HCT116 (cell line): ENCODE measurements around the gene PPP1R37.

ENCODE experiments used
- CEBPB ChIP-seq: IDR thresholded peaks from 2 replicates; pipeline ENCODE4 v1.6.1; 2012; ENCODE audit warnings: low read depth
- EGR1 ChIP-seq: IDR thresholded peaks from 2 replicates; pipeline ENCODE4 v1.6.1; 2012; ENCODE audit warnings: low read depth
- EZH2 ChIP-seq: fragments of 200-600 bp; sonication (generic); IDR thresholded peaks from 2 replicates; pipeline ENCODE4 v1.6.1; 2017; ENCODE audit warnings: antibody characterized with exemption, mixed run types
- EZH2phosphoT487 ChIP-seq: fragments of 200-600 bp; IDR thresholded peaks from 2 replicates; pipeline ENCODE4 v1.6.1; 2018; ENCODE audit warnings: antibody characterized with exemption, borderline replicate concordance
- JUND ChIP-seq: IDR thresholded peaks from 2 replicates; pipeline ENCODE4 v1.6.1; 2012
- POLR2A ChIP-seq: IDR thresholded peaks from 2 replicates; pipeline ENCODE4 v1.7.0; 2011; ENCODE audit warnings: borderline replicate concordance; ENCODE audit not compliant: insufficient read depth, insufficient read length; ENCODE audit errors: extremely low read depth
- POLR2AphosphoS5 ChIP-seq: IDR thresholded peaks from 2 replicates; pipeline ENCODE4 v1.6.1; 2011; ENCODE audit warnings: mild to moderate bottlenecking, low read depth, low read length, moderate library complexity
- RAD21 ChIP-seq: IDR thresholded peaks from 2 replicates; pipeline ENCODE4 v1.6.1; 2012; ENCODE audit warnings: low read depth, mild to moderate bottlenecking
- ZNF274 ChIP-seq: fragments of 200-500 bp; sonication (Bioruptor generic); IDR thresholded peaks from 2 replicates; pipeline ENCODE4 v1.6.1; 2014; ENCODE audit warnings: mild to moderate bottlenecking, low read depth, low read length, inconsistent platforms
- TF ChIP-seq, protein P1 (sequence below): IDR thresholded peaks from 2 replicates; pipeline ENCODE4 v1.6.1; 2012
- TF ChIP-seq, protein P2 (sequence below), 3 experiments: fragments of 200-600 bp in 1 of 3; sonication (generic) in 1 of 3; IDR thresholded peaks in 2 of 3; conservative IDR thresholded peaks in 1 of 3; 2 replicates each; pipeline ENCODE4 v1.5.1; 2012 to 2017; ENCODE audit warnings: low read depth in 2 of 3, low read length in 2 of 3, antibody characterized with exemption in 1 of 3, borderline replicate concordance in 1 of 3, control low read depth in 1 of 3, mild to moderate bottlenecking in 1 of 3, mixed read lengths in 1 of 3, mixed run types in 1 of 3, moderate library complexity in 1 of 3; ENCODE audit not compliant: insufficient read depth in 1 of 3
- TF ChIP-seq, protein P3 (sequence below): IDR thresholded peaks from 2 replicates; pipeline ENCODE4 v1.6.1; 2011; ENCODE audit warnings: mild to moderate bottlenecking, low read length, moderate library complexity; ENCODE audit not compliant: insufficient replicate concordance; ENCODE audit errors: extremely low read depth

DNA sequence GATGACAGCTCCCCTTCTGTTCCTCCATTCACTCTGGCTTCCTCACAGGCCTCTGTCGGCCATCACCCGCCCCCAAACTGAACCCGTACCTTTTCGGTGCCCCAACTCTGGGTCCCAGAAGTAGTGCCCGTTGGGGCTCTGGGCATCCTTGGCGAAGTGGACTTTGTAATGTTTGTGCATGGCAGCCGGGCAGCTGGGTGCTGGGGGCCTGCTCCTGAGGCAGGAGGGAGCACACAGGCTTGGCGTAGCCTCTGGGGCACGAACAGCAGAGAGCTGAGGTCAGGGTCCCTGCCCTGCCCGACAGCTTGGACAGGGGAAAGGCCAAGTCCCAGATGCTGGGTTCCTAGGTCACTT is 67.0 kb downstream of the PPP1R37 start:
- TF ChIP-seq POLR2A (no peak), RAD21 (no peak), EZH2 (no peak), EZH2phosphoT487 (no peak), JUND (no peak), ZNF274 (no peak), POLR2AphosphoS5 (no peak), EGR1 (no peak), CEBPB (no peak)
- TF ChIP-seq, protein P1, sequence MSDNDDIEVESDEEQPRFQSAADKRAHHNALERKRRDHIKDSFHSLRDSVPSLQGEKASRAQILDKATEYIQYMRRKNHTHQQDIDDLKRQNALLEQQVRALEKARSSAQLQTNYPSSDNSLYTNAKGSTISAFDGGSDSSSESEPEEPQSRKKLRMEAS, result no peak
- TF ChIP-seq, protein P2, sequence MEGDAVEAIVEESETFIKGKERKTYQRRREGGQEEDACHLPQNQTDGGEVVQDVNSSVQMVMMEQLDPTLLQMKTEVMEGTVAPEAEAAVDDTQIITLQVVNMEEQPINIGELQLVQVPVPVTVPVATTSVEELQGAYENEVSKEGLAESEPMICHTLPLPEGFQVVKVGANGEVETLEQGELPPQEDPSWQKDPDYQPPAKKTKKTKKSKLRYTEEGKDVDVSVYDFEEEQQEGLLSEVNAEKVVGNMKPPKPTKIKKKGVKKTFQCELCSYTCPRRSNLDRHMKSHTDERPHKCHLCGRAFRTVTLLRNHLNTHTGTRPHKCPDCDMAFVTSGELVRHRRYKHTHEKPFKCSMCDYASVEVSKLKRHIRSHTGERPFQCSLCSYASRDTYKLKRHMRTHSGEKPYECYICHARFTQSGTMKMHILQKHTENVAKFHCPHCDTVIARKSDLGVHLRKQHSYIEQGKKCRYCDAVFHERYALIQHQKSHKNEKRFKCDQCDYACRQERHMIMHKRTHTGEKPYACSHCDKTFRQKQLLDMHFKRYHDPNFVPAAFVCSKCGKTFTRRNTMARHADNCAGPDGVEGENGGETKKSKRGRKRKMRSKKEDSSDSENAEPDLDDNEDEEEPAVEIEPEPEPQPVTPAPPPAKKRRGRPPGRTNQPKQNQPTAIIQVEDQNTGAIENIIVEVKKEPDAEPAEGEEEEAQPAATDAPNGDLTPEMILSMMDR (IDR thresholded peaks at IDR 0.05 in 2 of 3, conservative IDR thresholded peaks at IDR 0.05 in 1 of 3; ENCODE audit: borderline replicate concordance in 1 of 3, insufficient read depth in 1 of 3, low read depth in 2 of 3, low read length in 2 of 3), result no peak
- TF ChIP-seq, protein P3, sequence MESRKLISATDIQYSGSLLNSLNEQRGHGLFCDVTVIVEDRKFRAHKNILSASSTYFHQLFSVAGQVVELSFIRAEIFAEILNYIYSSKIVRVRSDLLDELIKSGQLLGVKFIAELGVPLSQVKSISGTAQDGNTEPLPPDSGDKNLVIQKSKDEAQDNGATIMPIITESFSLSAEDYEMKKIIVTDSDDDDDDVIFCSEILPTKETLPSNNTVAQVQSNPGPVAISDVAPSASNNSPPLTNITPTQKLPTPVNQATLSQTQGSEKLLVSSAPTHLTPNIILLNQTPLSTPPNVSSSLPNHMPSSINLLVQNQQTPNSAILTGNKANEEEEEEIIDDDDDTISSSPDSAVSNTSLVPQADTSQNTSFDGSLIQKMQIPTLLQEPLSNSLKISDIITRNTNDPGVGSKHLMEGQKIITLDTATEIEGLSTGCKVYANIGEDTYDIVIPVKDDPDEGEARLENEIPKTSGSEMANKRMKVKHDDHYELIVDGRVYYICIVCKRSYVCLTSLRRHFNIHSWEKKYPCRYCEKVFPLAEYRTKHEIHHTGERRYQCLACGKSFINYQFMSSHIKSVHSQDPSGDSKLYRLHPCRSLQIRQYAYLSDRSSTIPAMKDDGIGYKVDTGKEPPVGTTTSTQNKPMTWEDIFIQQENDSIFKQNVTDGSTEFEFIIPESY, result no peak
